CD4-positive, CD25-positive, alpha-beta regulatory T cell (primary cell): ENCODE results near the gene GAS6. TPM values are rescaled to one million over a fixed set of nuclear protein-coding genes. Genes with fewer than 3 reads are reported as not detected.
"Not testable (repeated sequence)": the region's sequence is repeated elsewhere in the genome, so short reads cannot be mapped to it uniquely, and the experiment has no call there.

Experiments used
- ATAC-seq, 2 donors: fragments of 150-1000 bp; cut with Tn5 transposase; one replicate each; pipeline ENCODE4 v1.10.0; 2021; ENCODE audit warnings: low read depth in 2 of 2, moderate number of reproducible peaks in 2 of 2, moderate library complexity in 1 of 2
- DNase-seq, 3 donors: peaks; one replicate each; pipeline versions ENCODE4 v3.0.0 to v3.0.0-alpha.2; 2012 to 2022; ENCODE audit warnings: mixed read lengths in 1 of 3
- H3K27ac ChIP-seq: one replicate; pipeline ENCODE4 v1.7.0; 2013; ENCODE audit warnings: mild to moderate bottlenecking, low read length; ENCODE audit not compliant: insufficient read depth, poor library complexity, severe bottlenecking
- H3K27me3 ChIP-seq: one replicate; pipeline ENCODE4 v1.7.0; 2013; ENCODE audit warnings: low read length; ENCODE audit not compliant: control insufficient read depth, insufficient read depth
- H3K36me3 ChIP-seq: one replicate; pipeline ENCODE4 v1.7.0; 2013; ENCODE audit warnings: mild to moderate bottlenecking, low read length, moderate library complexity; ENCODE audit not compliant: control insufficient read depth, insufficient read depth
- H3K4me1 ChIP-seq: 2 replicates; pipeline ENCODE4 v1.7.0; 2013; ENCODE audit warnings: mild to moderate bottlenecking, low read length; ENCODE audit not compliant: insufficient read depth, control insufficient read depth, poor library complexity, severe bottlenecking
- H3K4me3 ChIP-seq: one replicate; pipeline ENCODE4 v1.7.0; 2013; ENCODE audit warnings: low read depth, mild to moderate bottlenecking, low read length, moderate library complexity
- H3K9me3 ChIP-seq, 2 experiments: 1 replicate in 1 of 2; 2 replicates in 1 of 2; pipeline ENCODE4 v1.7.0; 2013; ENCODE audit warnings: low read length in 2 of 2, mild to moderate bottlenecking in 1 of 2, moderate library complexity in 1 of 2; ENCODE audit not compliant: control insufficient read depth in 2 of 2
- H3K27ac Mint-ChIP-seq, 3 donors: one replicate each; pipeline ENCODE4 v1.8.0; 2020 to 2022; ENCODE audit warnings: mild to moderate bottlenecking in 3 of 3, mixed read lengths in 3 of 3, moderate library complexity in 2 of 3
- H3K27me3 Mint-ChIP-seq: one replicate; pipeline ENCODE4 v1.8.0; 2022; ENCODE audit warnings: mild to moderate bottlenecking, mixed read lengths
- H3K36me3 Mint-ChIP-seq: one replicate; pipeline ENCODE4 v1.8.0; 2020; ENCODE audit warnings: mixed read lengths
- H3K4me1 Mint-ChIP-seq, 4 donors: one replicate each; pipeline ENCODE4 v1.8.0; 2020 to 2022; ENCODE audit warnings: mixed read lengths in 4 of 4, mild to moderate bottlenecking in 1 of 4
- H3K4me3 Mint-ChIP-seq, 4 donors: one replicate each; pipeline ENCODE4 v1.8.0; 2020 to 2022; ENCODE audit warnings: mild to moderate bottlenecking in 4 of 4, mixed read lengths in 4 of 4, moderate library complexity in 3 of 4
- H3K9me3 Mint-ChIP-seq, 7 donors: one replicate each; pipeline ENCODE4 v1.8.0; 2020 to 2022; ENCODE audit warnings: mixed read lengths in 7 of 7, mild to moderate bottlenecking in 3 of 7, moderate library complexity in 2 of 7
- polyA plus RNA-seq, 4 donors: library from polyadenylated mRNA; unstranded; fragments of 300-500 nt; fragmentation: Illumina TruSeq; gene quantifications; one replicate each; pipeline ENCODE4 v1.2.3, GENCODE V29; 2021
- total RNA-seq: library from RNA; stranded (reverse); gene quantifications from one replicate; pipeline ENCODE4 v1.2.3, GENCODE V29; 2022

GAS6 gene
- total and polyA plus RNA-seq, 5 donors from 2014 or later, result 0.29 to 2.8 (median 0.34) TPM; not detected in 2

DNA sequence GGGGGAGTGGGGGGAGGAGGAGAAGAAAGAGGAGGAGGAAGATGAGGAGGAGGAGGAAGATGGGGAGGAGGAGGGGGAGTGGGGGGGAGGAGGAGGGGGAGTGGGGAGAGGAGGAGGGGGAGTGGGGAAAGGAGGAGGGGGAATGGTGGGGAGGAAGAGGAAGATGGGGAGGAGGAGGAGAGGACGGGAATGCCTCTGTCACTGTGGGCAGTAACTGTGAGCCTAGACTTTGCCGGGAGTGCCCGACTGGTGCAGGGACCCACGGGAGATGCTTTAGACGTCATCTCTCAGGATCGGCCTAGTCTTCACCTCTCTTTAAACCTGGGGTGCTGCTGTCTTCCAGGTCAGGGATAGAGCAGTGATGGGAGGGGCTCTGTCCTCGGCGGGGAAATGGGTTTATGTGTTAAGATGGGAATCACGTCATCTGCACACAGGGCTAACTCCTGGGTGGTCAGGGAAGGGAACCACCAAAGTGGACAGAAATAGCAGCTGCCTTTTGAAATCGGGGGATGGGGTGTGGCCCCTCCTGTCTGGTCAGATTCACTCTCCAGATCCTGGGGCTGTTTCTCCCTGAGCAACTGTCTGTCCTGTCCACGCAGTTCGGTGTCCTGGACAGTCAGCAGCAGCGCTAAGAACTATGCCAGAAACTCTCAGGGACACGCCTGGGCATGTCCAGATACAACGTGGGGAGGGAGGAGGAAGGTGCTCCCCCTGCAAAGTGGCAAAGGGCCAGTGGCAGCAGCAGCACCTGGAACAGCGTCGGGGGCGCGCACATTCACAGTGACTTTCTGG is 26.9 kb downstream of the GAS6 start:
- Mint-ChIP-seq H3K4me3 (no peak overlapping the region), H3K27me3 (no peaks in the 10 kb centered on the region), H3K4me1 (peaks cover 0 to 10% (median 2%) of the 10 kb centered on the region in 4 donors), H3K36me3 (no peaks in the 10 kb centered on the region), H3K9me3 (peaks cover 0 to under 1% (median 0%) of the 10 kb centered on the region in 7 donors), H3K27ac (no peak overlapping the region)
- Histone ChIP-seq H3K27me3 (no peaks in the 10 kb centered on the region), H3K36me3 (no peaks in the 10 kb centered on the region), H3K9me3 (no peaks in the 10 kb centered on the region), H3K27ac (no peak overlapping the region), H3K4me1 (peaks cover 13% of the 10 kb centered on the region), H3K4me3 (no peak overlapping the region)
- DNase-seq (no peak), ATAC-seq (no peak)

DNA sequence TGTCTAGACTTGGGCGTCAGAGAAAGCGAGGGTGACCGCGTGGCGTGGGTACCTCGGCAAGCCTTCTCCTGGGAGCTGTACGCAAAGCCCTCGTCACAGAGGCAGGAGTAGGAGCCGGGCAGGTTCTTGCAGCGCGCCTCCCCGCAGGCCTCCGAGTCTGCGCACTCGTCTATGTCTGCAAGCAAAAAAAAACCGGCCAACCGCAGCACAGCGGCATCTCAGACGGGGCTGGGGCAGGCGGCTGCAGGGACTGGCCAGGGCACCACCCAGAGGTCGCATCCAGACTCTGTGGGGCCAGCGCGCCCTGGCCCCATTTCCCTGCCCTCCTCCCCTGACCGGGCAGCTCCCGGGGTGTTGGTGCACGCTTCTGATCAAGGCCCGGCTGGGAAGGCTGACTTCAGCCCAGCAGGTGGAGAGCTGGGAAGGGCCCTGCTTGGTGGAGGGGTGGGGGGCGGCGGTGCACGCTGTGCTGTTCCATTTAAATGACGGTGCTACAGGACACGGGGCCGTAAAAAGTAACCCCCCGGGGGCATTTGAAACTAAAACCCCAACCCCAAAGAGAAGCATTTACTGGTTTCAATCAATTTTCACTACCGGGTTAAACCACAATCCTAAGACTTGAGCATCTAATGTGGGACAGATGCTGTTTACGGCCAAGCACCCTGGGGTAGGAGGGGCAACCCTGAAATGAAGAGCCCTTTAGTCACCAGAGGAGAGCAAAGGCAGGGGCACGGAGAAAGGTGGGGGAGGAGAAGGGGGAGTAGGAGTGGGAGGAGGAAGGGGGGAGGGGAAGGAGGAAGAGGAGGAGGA is 28.2 kb downstream of the GAS6 start:
- peaks cover 6% of the 10 kb centered on the region for H3K4me1 ChIP-seq
- H3K4me3 Mint-ChIP-seq, result no peak overlapping the region

DNA sequence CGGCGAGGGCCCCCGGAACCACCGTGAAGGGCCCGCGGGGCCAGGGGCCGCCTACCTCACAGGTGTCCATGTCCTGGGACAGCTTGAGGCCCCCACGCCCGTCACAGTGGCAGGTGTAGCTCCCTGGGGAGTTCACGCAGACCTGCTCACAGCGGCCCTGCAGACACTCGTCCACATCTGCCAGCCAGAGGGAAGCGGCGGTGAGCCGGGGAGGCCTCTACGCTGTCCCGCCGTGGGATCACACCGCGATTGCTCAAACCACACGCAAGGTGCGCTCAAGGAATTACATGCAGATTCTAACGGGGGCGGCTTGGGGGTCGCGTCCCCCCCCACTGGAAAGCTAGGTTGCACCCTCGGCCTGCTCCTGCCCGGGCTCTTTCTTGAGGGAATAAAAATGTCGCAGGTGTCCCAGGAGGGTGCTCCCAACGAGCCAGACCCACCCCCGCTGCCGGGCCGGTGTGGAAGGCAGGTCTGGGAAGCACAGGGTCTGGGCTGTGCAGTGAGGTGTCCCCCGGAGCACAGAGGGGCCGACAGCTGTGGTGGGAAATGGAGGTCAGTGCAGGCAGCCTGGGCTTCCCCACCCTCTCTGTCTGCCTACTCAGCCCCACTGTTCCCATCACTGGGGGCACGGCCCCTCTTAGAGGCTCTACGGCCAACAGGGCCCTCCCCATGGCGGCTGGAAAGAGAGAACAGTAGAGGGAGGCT is 29.2 kb downstream of the GAS6 start:
- no peaks in the 10 kb centered on the region for H3K4me1 ChIP-seq
- no peaks in the 10 kb centered on the region for H3K36me3 ChIP-seq
- Mint-ChIP-seq H3K9me3 (no peaks in the 10 kb centered on the region), H3K27me3 (no peaks in the 10 kb centered on the region), H3K27ac (no peak overlapping the region), H3K4me1 (no peaks in the 10 kb centered on the region), H3K36me3 (no peaks in the 10 kb centered on the region), H3K4me3 (no peak overlapping the region)
- no peak overlapping the region for H3K4me3 ChIP-seq
- H3K27ac ChIP-seq, result no peak overlapping the region
- DNase-seq (no peak), ATAC-seq (no peak)
- no peaks in the 10 kb centered on the region for H3K9me3 ChIP-seq
- H3K27me3 ChIP-seq, result no peaks in the 10 kb centered on the region

More for the DNA sequence above, 28.2 kb downstream of the GAS6 start:
- no peaks in the 10 kb centered on the region for H3K4me1 Mint-ChIP-seq
- no peaks in the 10 kb centered on the region for H3K36me3 Mint-ChIP-seq
- Histone ChIP-seq H3K27me3 (no peaks in the 10 kb centered on the region), H3K9me3 (no peaks in the 10 kb centered on the region), H3K27ac (no peak overlapping the region), H3K4me3 (no peak overlapping the region), H3K36me3 (no peaks in the 10 kb centered on the region)
- no peak overlapping the region for H3K27ac Mint-ChIP-seq
- H3K27me3 Mint-ChIP-seq, result no peaks in the 10 kb centered on the region
- DNase-seq, result no peak
- H3K9me3 Mint-ChIP-seq, result no peaks in the 10 kb centered on the region
- no peak for ATAC-seq

DNA sequence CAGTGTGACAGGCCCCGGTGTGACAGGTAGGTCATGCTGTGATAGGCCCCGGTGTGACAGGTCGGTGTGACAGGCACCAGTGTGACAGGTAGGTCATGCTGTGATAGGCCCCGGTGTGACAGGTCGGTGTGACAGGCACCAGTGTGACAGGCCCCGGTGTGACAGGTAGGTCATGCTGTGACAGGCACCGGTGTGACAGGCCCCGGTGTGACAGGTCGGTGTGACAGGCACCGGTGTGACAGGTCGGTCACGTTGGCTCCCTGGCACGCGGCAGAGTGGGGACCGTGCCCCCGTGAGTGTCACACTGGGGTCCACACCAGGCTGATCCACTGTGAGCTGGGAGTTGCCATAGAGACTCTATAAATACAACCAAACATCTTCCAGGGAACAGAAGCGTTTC is 29.9 kb downstream of the GAS6 start:
- not testable (repeated sequence) for H3K36me3 ChIP-seq

DNA sequence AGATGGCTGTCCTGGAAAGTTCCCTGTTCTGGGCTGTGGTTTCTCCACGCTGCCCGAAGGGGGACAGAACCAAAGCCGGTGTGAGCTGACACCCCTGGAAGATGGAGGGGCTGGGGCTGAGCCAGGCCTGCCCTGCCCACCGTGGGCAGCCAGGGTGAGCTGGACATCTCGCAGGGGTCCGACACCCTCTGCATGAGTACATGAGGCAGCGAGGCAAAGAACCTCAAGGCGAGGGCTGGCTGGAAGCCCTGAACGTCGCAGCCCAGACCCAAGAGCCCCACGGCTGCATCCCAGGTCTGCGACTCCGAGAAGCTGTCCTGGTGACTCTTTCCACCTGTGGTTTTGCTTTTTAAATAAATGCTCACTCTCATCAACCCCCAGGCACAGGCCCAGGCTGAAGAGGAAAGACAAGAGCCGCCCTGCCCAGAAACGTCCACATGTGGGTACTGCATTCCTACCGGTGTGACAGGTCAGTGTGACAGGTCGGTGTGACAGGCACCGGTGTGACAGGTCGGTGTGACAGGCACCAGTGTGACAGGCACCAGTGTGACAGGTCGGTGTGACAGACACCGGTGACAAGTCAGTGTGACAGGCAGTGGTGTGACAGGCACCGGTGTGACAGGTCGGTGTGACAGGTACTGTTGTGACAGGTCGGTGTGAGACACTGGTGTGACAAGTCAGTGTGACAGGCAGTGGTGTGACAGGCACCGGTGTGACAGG is 30.6 kb downstream of the GAS6 start:
- ATAC-seq, result no peak
- Histone ChIP-seq H3K27me3 (no peaks in the 10 kb centered on the region), H3K4me1 (no peaks in the 10 kb centered on the region), H3K9me3 (no peaks in the 10 kb centered on the region), H3K27ac (no peak overlapping the region), H3K36me3 (no peaks in the 10 kb centered on the region), H3K4me3 (no peak overlapping the region)
- Mint-ChIP-seq H3K27ac (no peak overlapping the region), H3K36me3 (no peaks in the 10 kb centered on the region), H3K4me3 (no peak overlapping the region), H3K9me3 (no peaks in the 10 kb centered on the region), H3K4me1 (no peaks in the 10 kb centered on the region), H3K27me3 (no peaks in the 10 kb centered on the region)
- DNase-seq, result no peak

More for the DNA sequence above, 29.9 kb downstream of the GAS6 start:
- not testable (repeated sequence) for DNase-seq, ATAC-seq, H3K4me3 Mint-ChIP-seq, H3K27ac Mint-ChIP-seq, H3K4me1 ChIP-seq, H3K9me3 ChIP-seq, H3K36me3 Mint-ChIP-seq, H3K4me3 ChIP-seq, H3K4me1 Mint-ChIP-seq, H3K27ac ChIP-seq, H3K9me3 Mint-ChIP-seq, H3K27me3 ChIP-seq, H3K27me3 Mint-ChIP-seq

DNA sequence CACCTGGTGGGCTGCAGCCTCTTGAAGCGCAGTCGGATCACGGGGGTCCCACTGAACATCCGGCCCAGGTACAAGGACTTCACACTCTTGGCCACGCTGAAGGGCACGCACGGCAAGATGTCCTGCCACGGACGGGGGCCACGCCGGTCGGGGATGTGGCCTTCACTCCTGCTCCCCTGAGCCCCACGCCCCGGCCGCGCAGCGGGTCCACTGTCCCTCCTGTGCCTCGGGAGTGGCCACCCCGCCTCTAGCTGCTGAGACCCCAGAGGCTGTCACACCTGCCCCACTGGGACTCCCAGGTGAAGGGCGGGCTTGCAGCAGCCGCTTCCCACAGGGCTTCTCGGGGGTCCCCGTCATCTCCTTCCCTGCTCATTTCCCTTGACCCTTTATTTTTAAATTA is 31.2 kb downstream of the GAS6 start:
- H3K9me3 Mint-ChIP-seq, result no peaks in the 10 kb centered on the region
- DNase-seq (no peak), ATAC-seq (no peak)
- H3K27ac Mint-ChIP-seq, result no peak overlapping the region
- no peaks in the 10 kb centered on the region for H3K36me3 Mint-ChIP-seq
- H3K4me3 ChIP-seq, result no peak overlapping the region
- no peaks in the 10 kb centered on the region for H3K9me3 ChIP-seq
- no peaks in the 10 kb centered on the region for H3K4me1 Mint-ChIP-seq
- no peaks in the 10 kb centered on the region for H3K27me3 Mint-ChIP-seq
- H3K27ac ChIP-seq, result no peak overlapping the region
- H3K4me1 ChIP-seq, result no peaks in the 10 kb centered on the region
- no peak overlapping the region for H3K4me3 Mint-ChIP-seq
- H3K36me3 ChIP-seq, result no peaks in the 10 kb centered on the region
- H3K27me3 ChIP-seq, result no peaks in the 10 kb centered on the region

DNA sequence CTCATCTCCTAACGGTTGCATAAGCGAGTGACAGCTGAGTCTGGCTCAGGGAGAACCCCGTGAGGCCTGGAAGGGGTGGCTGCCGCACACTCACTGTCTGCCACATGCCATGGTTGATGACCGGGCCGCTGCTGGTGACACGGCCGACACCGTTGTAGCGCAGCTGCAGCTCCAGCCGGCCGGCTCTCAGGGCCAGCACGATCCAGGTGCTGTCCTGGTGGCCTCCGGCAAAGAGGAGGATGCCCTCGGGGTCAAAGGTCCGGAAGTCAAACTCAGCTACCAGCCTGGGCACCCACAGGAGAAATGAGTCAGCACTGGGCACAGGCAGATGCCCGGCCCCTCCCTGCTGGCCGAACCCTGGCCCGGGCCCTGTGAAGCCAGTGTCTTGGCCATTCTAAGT is 31.7 kb downstream of the GAS6 start:
- Histone ChIP-seq H3K4me3 (no peak overlapping the region), H3K27me3 (no peaks in the 10 kb centered on the region), H3K9me3 (no peaks in the 10 kb centered on the region), H3K36me3 (no peaks in the 10 kb centered on the region), H3K27ac (no peak overlapping the region), H3K4me1 (no peaks in the 10 kb centered on the region)
- H3K4me3 Mint-ChIP-seq, result no peak overlapping the region
- ATAC-seq, result no peak
- no peaks in the 10 kb centered on the region for H3K4me1 Mint-ChIP-seq
- no peaks in the 10 kb centered on the region for H3K36me3 Mint-ChIP-seq
- no peak overlapping the region for H3K27ac Mint-ChIP-seq
- no peak for DNase-seq
- no peaks in the 10 kb centered on the region for H3K27me3 Mint-ChIP-seq
- H3K9me3 Mint-ChIP-seq, result no peaks in the 10 kb centered on the region
